ENCODE measurements around the gene SLC2A11. TPM values are rescaled to one million over a fixed set of nuclear protein-coding genes. Genes with fewer than 3 reads are reported as not detected.

SLC2A11 gene
- total RNA-seq, 1 experiment from 2014 or later = 9.4 TPM

DNA sequence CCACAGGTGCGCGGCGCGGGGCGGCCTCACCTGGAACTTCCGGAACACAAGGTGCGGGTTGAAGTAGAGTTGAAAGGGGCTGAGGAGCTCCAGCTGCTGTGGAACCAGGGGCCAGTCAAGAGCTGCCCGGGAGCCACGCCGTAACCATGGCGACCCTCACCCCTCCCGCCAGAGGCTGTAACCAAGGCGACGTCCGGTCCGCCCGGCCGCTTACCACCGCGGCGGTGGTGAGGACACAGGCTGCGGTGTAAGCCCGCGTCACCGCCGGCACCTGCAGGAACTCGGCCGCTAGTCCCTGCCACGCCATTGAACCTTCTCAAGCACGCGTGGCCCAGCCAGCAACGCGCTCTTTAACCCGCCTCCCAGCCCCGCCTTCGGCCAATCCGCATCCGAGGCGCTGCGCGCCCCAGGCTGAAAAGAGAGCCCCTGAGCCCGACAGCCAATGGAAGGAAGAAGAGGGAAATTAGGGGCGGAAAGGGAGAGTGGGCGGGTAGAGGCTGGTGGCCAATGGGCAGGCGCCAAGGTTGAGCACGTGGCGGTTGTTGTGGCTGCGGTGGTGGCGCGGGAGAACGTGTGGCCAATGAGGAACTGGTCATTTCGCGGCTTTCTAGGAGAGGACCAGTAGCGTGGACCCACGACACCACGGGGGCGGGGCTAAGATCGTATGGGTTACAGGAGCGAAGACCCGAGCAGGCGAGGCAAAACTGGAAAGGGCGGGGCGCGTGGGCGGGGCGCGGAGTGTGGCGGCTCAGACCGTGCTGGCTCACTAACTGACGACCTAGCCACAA is 18.8 kb upstream of the SLC2A11 start, which contains the start of gene DERL3:
Gene DERL3, minus strand, starts transcription at position 326 of the 788 bp plus-strand sequence. Its CDS starts 19 bp downstream, at position 307.
- BruUV-seq (replicated peaks) = no TSS peak
- Histone ChIP-seq H3K9ac (ENCODE audit: low read length) (no peak within 1 kb of the TSS), H3K4me2 (ENCODE audit: low read length) (peak within 1 kb of the TSS; percentile 16; the same call in 1 of the 2 replicates), H3K4me1 (ENCODE audit: insufficient read depth, low read length) (0 out of 2 replicates have a peak, but pooled peaks cover 3% of the 10 kb centered on the region), H3K36me3 (ENCODE audit: low read depth, low read length) (no peaks in the 10 kb centered on the region), H3K4me3 (ENCODE audit: low read length) (no peak within 1 kb of the TSS), H3F3A (ENCODE audit: low read length, unreplicated experiment) (no peaks in the 10 kb centered on the region), H4K20me1 (ENCODE audit: low read length) (no peaks in the 10 kb centered on the region), H3K9me2 (replicated peaks; ENCODE audit: low read length) (no peaks in the 10 kb centered on the region), H3K79me2 (ENCODE audit: low read length) (no peaks in the 10 kb centered on the region), H2AFZ (ENCODE audit: low read length) (peak within 1 kb of the TSS; percentile 48; the same call in 1 of the 2 replicates), H3K27ac (ENCODE audit: low read length) (no peak within 1 kb of the TSS), H3K27me3 (ENCODE audit: low read length) (no peaks in the 10 kb centered on the region), H3K9me3 (ENCODE audit: low read length) (no peaks in the 10 kb centered on the region)
- DNase-seq (peak; percentile 63), ATAC-seq (peak; percentile 83)
- POLR2A ChIA-PET (ENCODE audit: unreplicated experiment) = no interaction called here
- intact Hi-C loops (cut with micrococcal nuclease) = no loop called here
- TF ChIP-seq EZH2phosphoT487 (IDR thresholded peaks at IDR 0.05; ENCODE audit: borderline replicate concordance, low read length) (no peak), EZH2 (IDR thresholded peaks at IDR 0.05; ENCODE audit: low read length, unreplicated experiment) (no peak)
- TF ChIP-seq, protein P1, sequence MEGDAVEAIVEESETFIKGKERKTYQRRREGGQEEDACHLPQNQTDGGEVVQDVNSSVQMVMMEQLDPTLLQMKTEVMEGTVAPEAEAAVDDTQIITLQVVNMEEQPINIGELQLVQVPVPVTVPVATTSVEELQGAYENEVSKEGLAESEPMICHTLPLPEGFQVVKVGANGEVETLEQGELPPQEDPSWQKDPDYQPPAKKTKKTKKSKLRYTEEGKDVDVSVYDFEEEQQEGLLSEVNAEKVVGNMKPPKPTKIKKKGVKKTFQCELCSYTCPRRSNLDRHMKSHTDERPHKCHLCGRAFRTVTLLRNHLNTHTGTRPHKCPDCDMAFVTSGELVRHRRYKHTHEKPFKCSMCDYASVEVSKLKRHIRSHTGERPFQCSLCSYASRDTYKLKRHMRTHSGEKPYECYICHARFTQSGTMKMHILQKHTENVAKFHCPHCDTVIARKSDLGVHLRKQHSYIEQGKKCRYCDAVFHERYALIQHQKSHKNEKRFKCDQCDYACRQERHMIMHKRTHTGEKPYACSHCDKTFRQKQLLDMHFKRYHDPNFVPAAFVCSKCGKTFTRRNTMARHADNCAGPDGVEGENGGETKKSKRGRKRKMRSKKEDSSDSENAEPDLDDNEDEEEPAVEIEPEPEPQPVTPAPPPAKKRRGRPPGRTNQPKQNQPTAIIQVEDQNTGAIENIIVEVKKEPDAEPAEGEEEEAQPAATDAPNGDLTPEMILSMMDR (conservative IDR thresholded peaks at IDR 0.05; ENCODE audit: low read depth, low read length) = no peak
- CTCF ChIA-PET = no interaction called here

DNA sequence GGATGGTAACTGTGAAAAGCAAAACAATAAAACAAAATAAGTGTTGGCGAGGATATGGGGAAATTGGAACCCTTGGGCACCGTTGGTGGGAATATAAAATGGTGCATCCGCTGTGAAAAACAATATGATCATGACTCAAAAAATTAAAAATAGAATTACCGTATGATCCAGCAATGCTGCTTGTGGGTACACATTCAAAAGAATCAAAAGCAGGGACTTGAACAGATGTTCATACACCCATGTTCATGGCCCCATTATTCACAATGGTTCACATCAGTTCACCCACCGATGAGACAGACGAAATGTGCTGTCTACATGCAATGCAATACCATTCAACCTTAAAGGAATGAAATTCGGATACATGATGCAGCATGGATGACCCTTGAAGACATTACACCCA is 17.6 kb upstream of the SLC2A11 start:
- Histone ChIP-seq H3K27me3 (ENCODE audit: low read length) (no peaks in the 10 kb centered on the region), H3K9me3 (ENCODE audit: low read length) (no peaks in the 10 kb centered on the region), H3K9me2 (replicated peaks; ENCODE audit: low read length) (no peaks in the 10 kb centered on the region), H2AFZ (ENCODE audit: low read length) (no peak overlapping the region), H3K36me3 (ENCODE audit: low read depth, low read length) (no peaks in the 10 kb centered on the region), H3K79me2 (ENCODE audit: low read length) (no peaks in the 10 kb centered on the region), H3K9ac (ENCODE audit: low read length) (no peak overlapping the region), H3K27ac (ENCODE audit: low read length) (no peak overlapping the region), H3K4me3 (ENCODE audit: low read length) (no peak overlapping the region), H3F3A (ENCODE audit: low read length, unreplicated experiment) (no peaks in the 10 kb centered on the region), H3K4me2 (ENCODE audit: low read length) (no peak overlapping the region), H3K4me1 (ENCODE audit: insufficient read depth, low read length) (0 out of 2 replicates have a peak, but pooled peaks cover 3% of the 10 kb centered on the region), H4K20me1 (ENCODE audit: low read length) (no peaks in the 10 kb centered on the region)
- ChIA-PET CTCF (interaction anchor here (0.7 kb wide), 1 partner anchor 10 kb away, joined by 5 read pairs; no protein-coding TSS in a partner anchor), POLR2A (ENCODE audit: unreplicated experiment) (no interaction called here)
- TF ChIP-seq EZH2 (IDR thresholded peaks at IDR 0.05; ENCODE audit: low read length, unreplicated experiment) = no peak
- no peak for TF ChIP-seq EZH2phosphoT487 (IDR thresholded peaks at IDR 0.05; ENCODE audit: borderline replicate concordance, low read length)
- TF ChIP-seq, protein P1 (conservative IDR thresholded peaks at IDR 0.05; ENCODE audit: low read depth, low read length) = no peak
- DNase-seq (no peak), ATAC-seq (no peak)
- intact Hi-C loops (cut with micrococcal nuclease) = no loop called here
- no TSS peak for BruUV-seq (replicated peaks)

DNA sequence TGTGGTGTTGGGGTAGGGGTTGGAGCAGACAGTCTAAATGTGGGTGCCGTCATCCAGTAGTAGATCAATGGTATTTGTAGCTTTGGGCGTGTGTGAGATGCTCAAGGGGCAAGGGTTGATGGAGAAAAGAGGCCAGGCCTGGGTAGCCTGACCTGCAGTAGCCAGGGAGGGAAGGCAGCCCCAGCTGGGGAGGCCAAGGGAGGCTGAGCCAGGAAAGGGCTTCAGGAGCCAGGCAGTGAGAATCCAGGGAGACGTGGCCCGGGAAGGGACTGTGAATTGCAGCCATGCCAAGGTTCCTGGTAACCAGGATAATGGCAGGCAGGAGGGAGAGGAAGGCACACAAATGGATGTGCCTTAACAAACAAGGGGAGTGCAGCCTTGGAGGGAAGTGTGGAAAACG is 16.4 kb upstream of the SLC2A11 start:
- ChIA-PET CTCF (no interaction called here), POLR2A (ENCODE audit: unreplicated experiment) (no interaction called here)
- H3K27me3 ChIP-seq (ENCODE audit: low read length) = no peaks in the 10 kb centered on the region
- TF ChIP-seq EZH2 (IDR thresholded peaks at IDR 0.05; ENCODE audit: low read length, unreplicated experiment) (no peak), EZH2phosphoT487 (IDR thresholded peaks at IDR 0.05; ENCODE audit: borderline replicate concordance, low read length) (no peak)
- TF ChIP-seq, protein P1 (conservative IDR thresholded peaks at IDR 0.05; ENCODE audit: low read depth, low read length) = no peak
- H3K79me2 ChIP-seq (ENCODE audit: low read length) = no peaks in the 10 kb centered on the region
- no TSS peak for BruUV-seq (replicated peaks)
- 0 out of 2 replicates have a peak, but pooled peaks cover 3% of the 10 kb centered on the region for H3K4me1 ChIP-seq (ENCODE audit: insufficient read depth, low read length)
- no peak overlapping the region for H2AFZ ChIP-seq (ENCODE audit: low read length)
- no peaks in the 10 kb centered on the region for H3K9me2 ChIP-seq (replicated peaks; ENCODE audit: low read length)
- DNase-seq = no peak
- no peak overlapping the region for H3K4me3 ChIP-seq (ENCODE audit: low read length)
- intact Hi-C loops (cut with micrococcal nuclease) = no loop called here
- no peak for ATAC-seq
- no peaks in the 10 kb centered on the region for H3K36me3 ChIP-seq (ENCODE audit: low read depth, low read length)
- H3K9ac ChIP-seq (ENCODE audit: low read length) = no peak overlapping the region
- H3K4me2 ChIP-seq (ENCODE audit: low read length) = no peak overlapping the region
- no peaks in the 10 kb centered on the region for H4K20me1 ChIP-seq (ENCODE audit: low read length)
- no peak overlapping the region for H3K27ac ChIP-seq (ENCODE audit: low read length)
- H3F3A ChIP-seq (ENCODE audit: low read length, unreplicated experiment) = no peaks in the 10 kb centered on the region
- no peaks in the 10 kb centered on the region for H3K9me3 ChIP-seq (ENCODE audit: low read length)
